ENCODE measurements around the gene TRAM2.

The TRAM2 gene

GRCh38 chr6:52595000-52595795 is 18.3 kb upstream of the TRAM2 start:
- Histone ChIP-seq H3K9ac (ENCODE audit: low read depth, low read length, poor library complexity, severe bottlenecking) (peak overlapping the region; percentile 25), H3K9me2 (replicated peaks; ENCODE audit: low read depth, low read length) (no peaks in the 10 kb centered on the region), H3K4me3 (ENCODE audit: low read length, poor library complexity, severe bottlenecking) (peak overlapping the region; percentile 29), H3F3A (ENCODE audit: low read depth) (no peaks in the 10 kb centered on the region), H3K9me3 (ENCODE audit: insufficient read depth, low read depth, low read length) (no peaks in the 10 kb centered on the region), H2AFZ (ENCODE audit: low read length) (peak overlapping the region; percentile 71), H3K36me3 (ENCODE audit: insufficient read depth, low read length) (no peaks in the 10 kb centered on the region), H3K27me3 (ENCODE audit: insufficient read depth, low read length, poor library complexity, severe bottlenecking) (no peaks in the 10 kb centered on the region), H3K4me1 (ENCODE audit: insufficient read depth, low read length, poor library complexity, severe bottlenecking) (peaks cover 37% of the 10 kb centered on the region), H4K20me1 (ENCODE audit: insufficient read depth, low read length, poor library complexity, severe bottlenecking) (no peaks in the 10 kb centered on the region), H3K4me2 (ENCODE audit: low read depth, low read length, poor library complexity, severe bottlenecking) (peak overlapping the region; percentile 67), H3K79me2 (ENCODE audit: insufficient read depth, low read length) (no peaks in the 10 kb centered on the region)
- TF ChIP-seq EZH2phosphoT487 (IDR thresholded peaks at IDR 0.05; ENCODE audit: borderline replicate concordance): no peak
- TF ChIP-seq, protein P1, sequence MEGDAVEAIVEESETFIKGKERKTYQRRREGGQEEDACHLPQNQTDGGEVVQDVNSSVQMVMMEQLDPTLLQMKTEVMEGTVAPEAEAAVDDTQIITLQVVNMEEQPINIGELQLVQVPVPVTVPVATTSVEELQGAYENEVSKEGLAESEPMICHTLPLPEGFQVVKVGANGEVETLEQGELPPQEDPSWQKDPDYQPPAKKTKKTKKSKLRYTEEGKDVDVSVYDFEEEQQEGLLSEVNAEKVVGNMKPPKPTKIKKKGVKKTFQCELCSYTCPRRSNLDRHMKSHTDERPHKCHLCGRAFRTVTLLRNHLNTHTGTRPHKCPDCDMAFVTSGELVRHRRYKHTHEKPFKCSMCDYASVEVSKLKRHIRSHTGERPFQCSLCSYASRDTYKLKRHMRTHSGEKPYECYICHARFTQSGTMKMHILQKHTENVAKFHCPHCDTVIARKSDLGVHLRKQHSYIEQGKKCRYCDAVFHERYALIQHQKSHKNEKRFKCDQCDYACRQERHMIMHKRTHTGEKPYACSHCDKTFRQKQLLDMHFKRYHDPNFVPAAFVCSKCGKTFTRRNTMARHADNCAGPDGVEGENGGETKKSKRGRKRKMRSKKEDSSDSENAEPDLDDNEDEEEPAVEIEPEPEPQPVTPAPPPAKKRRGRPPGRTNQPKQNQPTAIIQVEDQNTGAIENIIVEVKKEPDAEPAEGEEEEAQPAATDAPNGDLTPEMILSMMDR (conservative IDR thresholded peaks at IDR 0.05; ENCODE audit: low read length): no peak

- no peaks in the 10 kb centered on the region for H3K36me3 ChIP-seq (ENCODE audit: insufficient read depth, low read length)
- H4K20me1 ChIP-seq (ENCODE audit: insufficient read depth, low read length, poor library complexity, severe bottlenecking): no peaks in the 10 kb centered on the region
- H3K4me1 ChIP-seq (ENCODE audit: insufficient read depth, low read length, poor library complexity, severe bottlenecking): peaks cover 37% of the 10 kb centered on the region
- no peaks in the 10 kb centered on the region for H3F3A ChIP-seq (ENCODE audit: low read depth)
- H2AFZ ChIP-seq (ENCODE audit: low read length): no peak overlapping the region
- TF ChIP-seq, protein P1 (conservative IDR thresholded peaks at IDR 0.05; ENCODE audit: low read length): no peak
- no peak for TF ChIP-seq EZH2phosphoT487 (IDR thresholded peaks at IDR 0.05; ENCODE audit: borderline replicate concordance)
- no peaks in the 10 kb centered on the region for H3K27me3 ChIP-seq (ENCODE audit: insufficient read depth, low read length, poor library complexity, severe bottlenecking)
- no peaks in the 10 kb centered on the region for H3K9me2 ChIP-seq (replicated peaks; ENCODE audit: low read depth, low read length)
- no peaks in the 10 kb centered on the region for H3K9me3 ChIP-seq (ENCODE audit: insufficient read depth, low read depth, low read length)
- peak overlapping the region; percentile 25 for H3K9ac ChIP-seq (ENCODE audit: low read depth, low read length, poor library complexity, severe bottlenecking)
- peak overlapping the region; percentile 29 for H3K4me3 ChIP-seq (ENCODE audit: low read length, poor library complexity, severe bottlenecking)
- peak overlapping the region; percentile 67 for H3K4me2 ChIP-seq (ENCODE audit: low read depth, low read length, poor library complexity, severe bottlenecking)
- no peaks in the 10 kb centered on the region for H3K79me2 ChIP-seq (ENCODE audit: insufficient read depth, low read length)
Measured at GRCh38 chr6:52594221-52594620, 17.4 kb upstream of the TRAM2 start.

DNA sequence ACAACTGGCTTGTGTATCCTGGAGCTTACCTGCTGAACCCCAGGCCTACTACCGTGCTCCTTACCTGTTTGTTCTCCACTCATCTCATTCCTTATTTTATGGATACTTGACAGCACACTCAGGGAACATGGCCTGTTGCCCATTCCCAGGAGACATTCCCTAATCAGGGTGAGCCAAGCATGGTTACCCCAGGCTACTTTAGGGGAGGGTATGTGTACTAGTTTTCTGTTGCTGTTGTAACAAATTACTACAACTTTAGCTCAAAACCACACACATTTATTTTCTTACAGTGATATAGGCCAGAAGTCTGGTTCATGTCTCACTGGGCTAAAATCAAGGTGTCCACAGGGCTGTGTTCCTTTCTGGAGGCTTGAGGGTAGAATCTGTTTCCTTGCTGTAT is 15.0 kb upstream of the TRAM2 start:
- TF ChIP-seq EZH2phosphoT487 (IDR thresholded peaks at IDR 0.05; ENCODE audit: borderline replicate concordance): no peak
- TF ChIP-seq, protein P1 (conservative IDR thresholded peaks at IDR 0.05; ENCODE audit: low read length): no peak
- Histone ChIP-seq H3K9ac (ENCODE audit: low read depth, low read length, poor library complexity, severe bottlenecking) (no peak overlapping the region), H3K4me1 (ENCODE audit: insufficient read depth, low read length, poor library complexity, severe bottlenecking) (peaks cover 25% of the 10 kb centered on the region), H3K79me2 (ENCODE audit: insufficient read depth, low read length) (no peaks in the 10 kb centered on the region), H3K9me3 (ENCODE audit: insufficient read depth, low read depth, low read length) (no peaks in the 10 kb centered on the region), H3F3A (ENCODE audit: low read depth) (no peaks in the 10 kb centered on the region), H3K36me3 (ENCODE audit: insufficient read depth, low read length) (no peaks in the 10 kb centered on the region), H3K4me2 (ENCODE audit: low read depth, low read length, poor library complexity, severe bottlenecking) (no peak overlapping the region), H3K9me2 (replicated peaks; ENCODE audit: low read depth, low read length) (no peaks in the 10 kb centered on the region), H2AFZ (ENCODE audit: low read length) (no peak overlapping the region), H3K4me3 (ENCODE audit: low read length, poor library complexity, severe bottlenecking) (no peak overlapping the region), H3K27me3 (ENCODE audit: insufficient read depth, low read length, poor library complexity, severe bottlenecking) (no peaks in the 10 kb centered on the region), H4K20me1 (ENCODE audit: insufficient read depth, low read length, poor library complexity, severe bottlenecking) (no peaks in the 10 kb centered on the region)
